Fibroblast of the conjunctiva (primary cell): Measurements from ENCODE around the gene FPR1.
A peak's percentile ranks its signal among the peaks of the same experiment; 100 is the strongest.
"Not testable (repeated sequence)": the region's sequence is repeated elsewhere in the genome, so short reads cannot be mapped to it uniquely, and the experiment has no call there.

Experiments used
- DNase-seq: peaks from one replicate; pipeline ENCODE4 v3.0.0-alpha.2; 2010; ENCODE audit warnings: low read depth

The FPR1 gene

DNA sequence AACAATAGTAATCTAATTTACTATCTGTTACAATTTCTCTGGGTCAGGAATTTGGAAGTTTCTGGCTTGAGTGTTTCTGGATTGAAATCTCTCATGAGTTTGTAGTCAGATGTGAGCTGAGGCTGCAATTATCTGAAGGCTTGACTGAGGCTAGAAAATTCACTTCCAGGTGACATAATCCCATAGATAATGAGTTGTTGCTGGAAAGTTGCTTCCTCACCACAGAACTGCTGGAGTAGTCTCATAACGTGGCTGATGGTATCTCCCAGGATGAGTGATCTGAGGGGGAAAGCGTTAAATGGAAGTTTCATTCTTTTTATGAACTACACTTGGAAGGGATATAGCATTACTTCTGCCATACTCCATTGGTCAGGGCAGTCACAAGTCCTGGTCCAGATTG is 28.0 kb upstream of the FPR1 start:
- no peak for DNase-seq

DNA sequence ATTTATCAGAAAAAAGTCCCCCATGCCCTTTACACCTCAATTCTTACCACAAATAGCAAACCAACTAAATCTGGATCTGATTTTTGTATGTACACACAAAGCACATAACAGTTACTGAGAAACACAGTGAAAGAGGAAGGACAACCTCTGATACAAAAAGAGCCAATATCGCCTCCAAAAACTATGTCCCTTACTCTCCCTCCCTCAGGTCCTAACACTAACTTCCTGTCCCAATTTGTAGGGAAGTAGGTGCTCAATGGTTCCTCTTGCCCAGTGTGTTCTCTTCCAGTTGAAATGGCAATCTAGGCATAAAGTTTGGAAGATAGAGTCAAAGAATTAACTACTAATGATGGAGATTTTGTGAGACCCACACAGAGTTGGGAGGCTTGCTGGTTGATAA is 27.5 kb upstream of the FPR1 start:
- DNase-seq, result no peak

DNA sequence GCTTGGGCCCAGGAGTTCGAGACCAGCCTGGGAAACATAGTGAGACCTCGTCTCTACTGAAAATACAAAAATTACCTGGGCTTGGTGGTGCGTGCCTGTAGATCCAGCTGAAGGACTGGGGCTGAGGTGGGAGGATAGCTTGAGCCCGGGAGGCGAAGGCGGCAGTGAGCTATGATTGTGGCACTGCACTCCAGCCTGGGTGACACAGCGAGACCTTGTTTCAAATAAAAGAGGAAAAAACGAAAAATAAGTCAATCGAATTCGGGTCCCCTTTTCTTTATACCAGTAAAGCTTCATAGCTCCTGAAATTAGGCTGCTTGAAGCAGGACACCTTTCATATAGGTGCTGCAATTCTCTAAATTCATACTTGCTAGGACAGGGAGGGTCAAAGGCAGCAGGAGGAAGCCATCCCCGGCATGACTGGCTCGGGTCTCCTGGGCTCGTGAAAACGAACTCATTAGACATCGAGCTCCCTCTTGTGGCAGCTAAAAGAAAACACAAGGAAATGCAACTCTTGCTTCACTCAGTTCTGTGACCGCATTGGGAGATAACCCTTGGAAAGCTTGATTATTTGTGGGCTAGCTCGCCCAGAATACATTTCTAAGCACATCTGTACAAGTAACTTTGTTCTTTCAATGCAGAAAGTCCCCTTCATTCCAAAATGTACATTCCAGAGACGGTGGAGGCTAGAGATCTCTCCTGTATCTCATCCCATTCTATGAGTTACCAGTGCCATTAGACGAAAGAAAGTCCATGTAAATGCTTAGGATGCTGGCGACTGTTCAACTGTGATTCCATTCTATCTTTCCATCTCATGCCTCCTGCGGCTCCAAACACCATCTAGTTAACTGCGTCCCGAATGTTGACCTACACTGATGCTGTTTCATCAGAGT is 26.1 kb upstream of the FPR1 start:
- DNase-seq, result peak; percentile 84

DNA sequence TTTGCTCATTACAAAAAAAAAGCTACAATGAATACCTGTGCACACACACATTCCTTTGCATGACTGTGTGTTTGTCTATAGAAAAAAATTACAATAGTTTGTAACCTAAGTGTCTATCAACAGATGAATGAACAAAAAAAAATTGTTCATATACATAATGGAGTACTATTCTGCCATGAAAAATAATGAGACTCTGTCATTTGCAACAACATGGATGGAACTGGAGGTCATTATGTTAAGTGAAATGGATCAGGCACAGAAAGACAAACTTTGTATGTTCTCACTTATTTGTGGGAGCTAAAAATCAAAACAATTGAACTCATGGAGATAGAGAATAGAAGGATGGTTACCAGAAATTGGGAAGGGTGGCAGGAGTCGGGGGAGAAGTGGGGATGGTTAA is 24.9 kb upstream of the FPR1 start:
- DNase-seq, result not testable (repeated sequence)

DNA sequence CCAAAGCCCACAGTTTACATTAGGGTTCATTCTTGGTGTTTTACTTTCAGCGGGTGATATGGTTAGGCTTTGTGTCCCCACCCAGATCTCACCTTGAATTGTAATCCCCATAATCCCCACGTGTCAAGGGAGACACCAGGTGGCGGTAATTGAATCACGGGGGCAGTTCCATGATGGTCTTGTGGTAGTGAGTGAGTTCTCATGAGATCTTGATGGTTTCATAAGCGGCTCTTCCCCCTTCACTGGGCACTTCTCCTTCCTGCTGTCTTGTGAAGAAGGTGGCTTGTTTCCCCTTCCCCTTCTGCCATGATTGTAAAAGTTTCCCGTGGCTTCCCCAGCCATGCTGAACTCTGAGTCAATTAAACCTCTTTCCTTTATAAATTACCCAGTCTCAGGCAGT is 21.3 kb upstream of the FPR1 start:
- DNase-seq, result no peak

DNA sequence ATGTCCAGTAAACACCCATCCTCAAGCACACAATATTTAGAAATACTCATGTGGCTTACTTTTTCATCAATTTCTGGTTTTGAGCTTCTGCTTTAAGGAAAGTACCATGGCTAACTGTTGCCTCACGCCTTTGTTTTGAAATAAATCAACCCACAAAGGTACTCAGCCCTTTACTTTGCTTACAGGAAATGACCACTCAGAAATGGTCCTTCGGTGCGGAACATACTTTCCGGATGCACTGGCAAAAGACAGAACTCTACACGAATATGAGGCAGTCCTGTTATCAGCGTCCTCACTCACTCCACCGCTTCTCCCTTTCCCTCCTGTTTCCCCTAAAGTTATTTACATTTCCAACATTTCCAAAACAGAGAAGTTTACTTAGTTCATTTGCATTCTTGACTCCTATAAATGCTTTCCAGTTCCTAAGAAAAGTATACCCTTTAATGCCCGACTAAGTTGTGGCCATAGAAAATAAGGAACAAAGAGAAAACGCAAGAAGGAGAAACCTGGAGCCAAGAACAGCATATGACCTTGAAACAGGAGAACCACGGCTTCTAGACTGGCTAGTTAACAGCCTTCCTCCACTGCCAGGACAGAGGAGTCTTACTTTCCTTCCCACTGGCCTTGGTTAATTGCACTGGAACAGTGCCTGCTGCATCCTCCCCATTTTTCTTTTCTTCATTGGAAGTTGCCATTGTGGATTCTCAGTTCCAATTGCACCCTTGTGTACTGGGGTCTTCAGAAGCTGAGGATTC is 19.9 kb upstream of the FPR1 start:
- DNase-seq, result no peak

DNA sequence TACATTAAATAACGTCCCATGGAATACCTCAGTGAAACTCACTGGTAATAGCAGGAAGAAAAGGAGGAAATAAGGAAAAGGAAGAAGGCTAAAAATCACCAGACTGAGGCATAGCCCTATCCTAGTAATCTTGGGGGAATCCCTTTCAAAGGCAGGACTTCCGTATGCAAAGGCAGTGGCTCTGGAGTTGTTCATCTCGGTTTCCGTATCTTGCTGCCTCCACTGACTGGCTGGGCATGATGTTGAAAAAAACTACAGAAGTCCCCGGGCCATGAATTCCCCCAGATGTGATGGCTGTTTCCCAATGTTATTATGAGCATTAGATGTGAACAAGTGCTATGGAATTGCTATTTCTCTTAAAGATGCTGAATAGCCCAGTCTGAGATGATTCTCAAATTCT is 14.8 kb upstream of the FPR1 start:
- DNase-seq, result no peak

DNA sequence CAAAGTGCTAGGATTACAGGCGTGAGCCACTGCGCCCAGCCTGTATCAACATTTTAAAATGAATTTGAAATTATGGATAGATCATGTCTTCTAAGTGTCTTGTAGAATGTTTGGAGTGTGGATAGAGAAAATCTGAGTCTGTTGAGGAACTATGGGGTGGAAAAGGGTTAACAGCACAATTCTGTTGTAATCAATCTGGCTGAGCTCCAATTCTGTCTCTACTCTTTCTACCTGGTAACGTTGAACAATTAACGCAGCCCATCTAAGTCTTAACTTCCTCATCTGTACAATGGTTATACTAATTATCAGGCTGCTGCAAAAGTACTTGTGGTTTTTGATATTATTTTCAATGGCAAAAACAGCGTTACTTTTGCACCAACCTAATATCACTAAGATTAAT is 13.4 kb upstream of the FPR1 start:
- DNase-seq, result no peak

DNA sequence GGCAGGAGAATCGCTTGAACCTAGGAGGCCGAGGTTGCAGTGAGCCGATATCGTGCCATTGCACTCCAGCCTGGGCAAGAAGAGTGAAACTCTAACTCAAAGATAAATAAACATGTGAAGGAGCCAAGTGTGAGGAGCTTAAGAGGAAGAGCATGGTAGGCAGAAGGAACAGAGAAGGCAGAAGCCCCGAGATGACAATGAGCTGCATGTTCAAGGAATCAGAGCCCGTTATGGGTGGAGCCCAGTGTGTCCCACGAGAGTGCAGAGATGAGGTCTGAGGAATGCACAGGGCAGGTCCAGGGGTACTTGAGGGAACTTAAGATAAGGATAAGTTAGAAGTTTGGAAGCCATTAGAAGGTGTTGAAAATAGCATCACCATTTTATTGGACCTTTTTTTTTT is 10.0 kb upstream of the FPR1 start:
- no peak for DNase-seq

DNA sequence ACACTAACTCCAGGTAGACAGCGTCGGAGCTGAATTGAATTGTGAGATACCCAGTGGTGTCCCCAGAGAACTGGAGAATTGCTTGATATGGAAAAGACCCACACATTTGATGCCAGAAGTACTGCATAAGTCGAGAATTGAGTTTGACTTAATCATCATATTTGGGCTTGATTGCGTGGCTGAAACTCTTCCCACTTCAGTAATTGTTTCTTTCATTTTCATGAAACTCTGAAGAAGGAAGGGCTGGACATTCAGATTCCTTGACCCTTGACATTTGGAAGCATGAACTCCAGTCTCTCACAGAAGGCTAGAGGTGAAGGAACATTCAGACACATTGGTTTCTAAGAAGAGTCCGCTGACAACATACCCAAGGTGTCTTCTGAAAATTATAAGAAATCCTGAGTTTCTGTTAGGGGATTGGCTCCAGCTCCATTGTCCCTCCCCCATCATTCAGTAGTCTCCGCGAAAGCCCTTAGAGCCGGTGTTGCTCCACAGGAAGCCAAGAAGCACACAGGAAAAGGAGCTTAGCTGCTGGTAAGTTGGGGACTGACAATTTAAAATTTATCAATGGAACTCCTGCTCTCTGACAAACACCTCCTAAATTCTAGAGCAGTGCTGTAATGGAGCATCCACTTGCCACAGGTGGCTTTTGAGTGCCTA is 9.1 kb upstream of the FPR1 start, which contains the start of gene FPR2:
Gene FPR2 (plus strand): TSS at position 484 of the 660 bp plus-strand sequence. CDS start 7,479 bp downstream, outside the sequence.
- no peak for DNase-seq

DNA sequence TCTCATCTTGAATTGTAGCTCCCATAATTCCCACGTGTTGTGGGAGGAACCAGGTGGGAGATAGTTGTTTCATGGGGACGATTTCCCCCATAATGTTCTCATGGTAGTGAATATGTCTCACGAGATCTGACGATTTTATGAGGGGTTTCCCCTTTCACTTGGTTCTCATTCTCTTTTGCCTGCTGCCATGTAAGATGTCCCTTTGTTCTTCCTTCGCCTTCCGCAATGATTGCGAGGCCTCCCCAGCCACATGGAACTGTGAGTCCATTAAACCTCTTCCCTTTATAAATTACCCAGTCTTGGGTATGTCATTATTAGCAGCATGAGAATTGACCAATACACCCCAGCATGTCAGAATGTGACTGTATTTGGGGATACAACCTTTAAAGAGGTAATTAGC is 3.9 kb upstream of the FPR1 start:
- no peak for DNase-seq

DNA sequence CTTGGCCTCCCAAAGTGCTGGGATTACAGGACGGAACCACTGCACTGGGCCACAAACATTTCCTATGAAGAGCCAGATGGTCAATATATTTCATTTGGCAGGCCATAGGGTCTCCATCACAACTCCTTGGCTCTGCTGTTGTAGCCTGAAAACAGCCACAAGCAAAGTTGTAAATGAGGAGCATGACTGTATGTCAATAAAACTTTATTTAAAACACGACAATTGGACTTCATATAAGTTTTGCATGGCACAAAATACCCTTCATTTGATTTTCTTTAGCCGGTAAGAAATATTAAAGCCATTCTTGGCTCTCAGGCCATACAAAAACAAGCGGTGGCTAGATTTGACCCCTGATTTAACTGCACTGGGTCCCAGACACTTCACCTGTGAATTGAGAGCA is 3.1 kb upstream of the FPR1 start:
- no peak for DNase-seq

DNA sequence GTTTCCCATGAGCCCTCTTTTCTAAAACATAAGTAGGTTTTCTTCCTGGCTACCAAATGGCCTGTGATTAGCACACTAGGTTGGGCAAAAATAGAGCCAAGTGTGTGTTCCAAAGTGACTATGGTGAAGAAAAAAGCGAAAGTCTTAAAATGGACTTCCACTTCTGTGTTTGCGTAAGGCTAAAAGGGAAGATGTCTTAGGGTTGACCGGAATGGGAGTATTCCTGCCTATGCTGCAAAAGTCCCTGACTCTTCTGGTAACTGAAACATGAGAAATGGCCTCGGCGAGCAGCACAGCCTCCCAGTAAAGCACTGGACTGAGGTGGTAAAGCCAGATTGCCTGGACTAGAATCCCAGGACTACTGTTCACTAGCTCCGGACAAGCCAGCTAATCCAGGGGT is 2.4 kb upstream of the FPR1 start:
- DNase-seq, result no peak

DNA sequence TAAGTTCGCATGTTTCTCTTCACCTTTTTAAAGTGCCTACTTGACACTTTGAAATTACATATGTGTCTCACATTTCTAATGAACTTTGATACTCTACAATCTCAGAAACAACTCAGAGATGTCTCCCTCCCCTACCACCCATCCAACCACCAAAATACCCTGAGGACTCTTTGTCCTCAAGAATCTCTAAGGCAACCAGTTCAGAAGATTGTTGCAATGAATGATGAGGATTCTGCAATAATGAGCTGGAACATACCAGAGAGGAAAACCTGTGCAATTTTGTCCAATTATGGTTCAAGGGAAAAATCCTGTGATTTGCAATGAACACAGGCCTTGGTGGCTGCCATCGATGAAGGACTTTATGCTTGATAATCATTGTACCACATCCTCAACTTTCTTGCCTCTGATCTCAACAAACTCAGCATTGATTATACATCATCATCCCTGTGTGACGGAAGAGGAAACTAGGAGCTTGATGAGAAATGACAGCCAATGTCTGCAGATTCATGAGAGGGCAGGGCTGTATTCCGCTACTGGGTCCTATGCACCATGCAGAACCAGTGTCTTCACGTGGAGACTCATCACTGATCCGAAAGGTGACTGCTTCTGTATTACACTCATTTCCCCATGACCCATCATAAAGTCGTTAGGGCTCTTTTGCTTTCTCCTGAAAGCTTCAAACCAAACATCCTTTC is 1.1 kb downstream of the FPR1 start:
- no peak for DNase-seq

DNA sequence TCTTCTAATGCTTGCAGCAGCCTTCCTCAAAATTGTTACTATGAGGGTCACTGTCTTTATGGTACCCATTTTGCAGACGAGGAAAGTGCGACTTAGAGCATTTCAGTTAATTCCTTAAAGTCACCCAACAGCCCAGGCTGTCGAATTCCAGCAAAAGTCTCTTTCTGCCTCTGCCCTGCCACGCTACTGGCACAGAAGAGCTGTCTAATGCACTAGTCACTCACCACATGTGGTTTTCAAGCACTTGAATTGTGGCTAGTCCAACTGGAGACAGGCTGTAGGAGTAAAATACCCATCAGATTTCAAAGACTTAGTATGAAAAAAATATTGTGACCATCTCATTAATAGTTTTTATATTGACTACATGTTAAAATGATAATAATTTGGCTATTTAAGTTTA is 1.7 kb downstream of the FPR1 start:
- no peak for DNase-seq

DNA sequence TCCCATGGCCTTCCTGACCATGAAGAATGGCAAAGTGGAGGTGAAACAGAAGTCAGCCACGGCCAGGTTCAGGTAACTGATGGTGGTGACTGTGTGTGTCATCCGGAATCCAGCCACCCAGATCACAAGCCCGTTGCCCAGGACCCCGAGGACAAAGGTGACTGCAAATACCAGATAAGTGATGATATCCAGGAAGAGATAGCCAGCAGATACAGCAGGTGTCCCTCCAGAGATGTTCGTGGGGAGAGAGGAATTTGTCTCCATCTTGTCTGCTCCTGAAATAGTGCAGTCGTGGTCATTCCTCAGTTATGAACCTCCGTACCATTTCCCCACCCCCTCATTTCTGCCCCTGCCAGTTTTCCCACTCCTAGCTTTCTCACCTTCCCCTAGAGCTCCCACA is 4.9 kb downstream of the FPR1 start:
- no peak for DNase-seq

DNA sequence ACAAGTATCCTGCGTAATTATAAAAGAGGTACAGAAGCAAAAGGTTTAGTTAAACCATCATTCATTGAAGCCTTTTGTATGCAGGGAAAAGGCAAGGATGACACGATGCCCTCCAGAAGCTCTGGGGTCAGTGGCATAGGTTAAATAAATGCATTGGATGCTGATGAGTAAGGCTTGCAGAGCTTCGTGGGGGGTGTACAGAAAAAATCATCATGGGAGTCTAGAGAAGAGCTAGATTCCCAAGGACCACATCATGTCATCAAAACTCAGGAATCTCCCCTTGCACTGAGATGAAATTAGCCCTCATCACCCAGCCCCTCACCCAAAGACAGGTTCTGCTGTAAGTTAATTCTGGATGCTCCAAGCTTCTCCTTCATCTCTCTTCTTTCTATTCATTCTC is 8.3 kb downstream of the FPR1 start:
- no peak for DNase-seq

DNA sequence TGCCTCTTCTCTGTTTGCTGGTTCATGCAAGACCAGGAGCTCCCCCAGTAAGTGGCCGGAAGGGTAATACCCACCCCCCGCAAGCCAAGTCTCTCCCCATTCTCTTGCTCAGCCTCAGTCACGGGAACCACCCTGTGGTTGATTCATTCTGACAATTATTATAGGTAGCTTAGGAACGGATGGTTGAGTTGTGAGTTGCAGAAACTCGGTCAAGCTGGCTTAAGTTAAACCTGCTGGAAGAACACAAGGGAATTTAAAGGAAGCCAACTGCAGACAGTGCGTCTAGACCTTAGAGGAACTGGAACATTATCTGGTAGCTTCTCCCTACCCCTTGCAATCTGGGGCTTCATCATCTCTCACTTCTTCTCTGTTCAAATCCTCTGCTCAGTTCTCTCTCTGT is 8.9 kb downstream of the FPR1 start:
- peak; percentile 36 for DNase-seq

DNA sequence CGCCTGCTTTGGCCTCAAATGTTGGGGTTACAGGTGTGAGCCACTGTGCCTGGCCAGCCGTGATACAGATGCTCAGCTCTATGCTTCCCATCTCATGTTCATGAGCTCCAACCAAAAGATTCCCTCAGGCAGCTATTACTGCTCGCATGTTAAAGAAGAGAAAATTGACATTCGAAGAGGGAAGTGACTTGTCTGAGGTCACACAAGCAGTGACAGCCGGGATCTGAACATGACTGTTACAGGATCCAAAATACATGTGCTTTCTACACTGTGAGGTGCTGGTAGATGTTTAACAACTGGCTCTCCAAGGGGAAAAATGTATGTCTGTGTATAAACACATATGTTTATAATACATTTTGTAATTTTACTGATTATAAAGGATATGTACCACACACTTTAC is 11.3 kb downstream of the FPR1 start:
- no peak for DNase-seq

DNA sequence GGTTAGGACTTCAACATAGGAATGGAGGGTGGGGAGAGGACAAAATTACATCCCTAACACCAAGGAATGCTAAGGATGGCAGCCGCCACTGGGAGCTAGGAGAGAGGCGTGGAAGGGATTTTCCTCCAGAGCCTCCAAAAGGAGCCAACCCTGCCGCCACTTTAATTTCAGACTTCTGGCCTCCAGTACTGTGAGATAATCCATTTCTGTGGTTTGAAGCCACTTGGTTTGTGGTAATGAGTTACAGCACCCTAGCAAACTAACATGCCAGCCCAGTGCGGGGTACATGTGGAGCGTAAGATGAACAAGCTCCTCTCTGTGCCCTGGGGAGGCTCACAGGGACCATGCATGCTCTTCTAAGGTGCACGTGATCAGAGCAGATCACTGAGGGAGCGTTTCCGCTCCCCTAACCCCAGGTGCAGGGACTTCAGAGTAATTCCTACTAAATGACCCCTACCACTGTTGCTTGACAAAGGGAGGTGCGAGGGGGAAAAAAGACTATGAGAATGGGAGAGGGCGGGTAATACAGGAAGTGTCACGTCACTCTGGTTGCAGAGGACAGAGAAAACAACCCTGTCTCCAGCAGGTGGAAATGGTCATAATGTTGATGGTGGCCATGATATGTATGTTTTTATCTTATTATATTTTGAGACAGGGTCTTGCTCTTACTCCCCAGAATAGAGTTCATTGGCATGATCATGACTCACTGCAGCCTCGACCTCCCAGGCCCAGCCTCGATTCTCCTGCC is 12.0 kb downstream of the FPR1 start:
- DNase-seq, result no peak

DNA sequence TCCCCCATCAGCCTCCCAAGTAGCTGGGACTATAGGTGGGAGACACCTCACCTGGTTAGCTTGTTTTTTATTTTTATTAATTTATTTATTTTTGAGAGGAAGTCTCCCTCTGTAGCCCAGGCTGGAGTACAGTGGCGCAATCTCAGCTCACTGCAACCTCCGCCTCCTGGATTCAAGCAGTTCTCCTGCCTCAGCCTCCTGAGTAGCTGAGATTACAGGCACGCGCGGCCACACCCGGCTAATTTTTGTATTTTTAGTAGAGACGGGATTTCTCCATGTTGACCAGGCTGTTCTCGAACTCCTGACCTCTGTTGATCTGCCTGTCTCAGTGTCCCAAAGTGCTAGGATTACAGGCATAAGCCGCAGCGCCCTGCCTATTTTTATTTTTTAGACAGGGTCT is 13.2 kb downstream of the FPR1 start:
- DNase-seq, result not testable (repeated sequence)

DNA sequence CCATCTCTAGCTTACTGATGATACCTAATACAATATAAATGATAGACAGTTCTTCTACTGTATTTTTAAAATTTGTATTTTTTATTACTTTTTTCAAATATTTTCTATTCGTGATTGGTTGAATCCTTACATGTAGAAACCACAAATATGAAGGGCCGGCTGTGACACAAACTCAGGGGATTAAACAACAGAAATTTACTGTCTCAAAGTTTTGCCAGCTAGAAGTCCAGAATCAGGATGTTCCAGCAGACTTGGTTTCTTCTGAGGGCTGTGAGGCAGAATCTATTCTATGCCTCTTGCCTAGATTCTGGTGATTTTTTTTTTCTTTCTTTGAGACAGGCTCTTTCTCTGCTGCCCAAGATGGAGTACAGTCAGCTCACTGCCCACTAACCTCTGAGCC is 13.8 kb downstream of the FPR1 start:
- no peak for DNase-seq
